Measurements from ENCODE around the gene KRT7. TPM values are rescaled to one million over a fixed set of nuclear protein-coding genes. Genes with fewer than 3 reads are reported as not detected.

KRT7 gene
- total and polyA plus RNA-seq, 4 donors, result 0.37 to 9.9 (median 7.0) TPM

GRCh38 chr12:52254180-52254964 is 21.3 kb downstream of the KRT7 start:
- no peaks in the 10 kb centered on the region for H3K9me3 ChIP-seq (ENCODE audit: control insufficient read depth in 4 of 4, low read length in 3 of 4)

GRCh38 chr12:52254965-52255751 is 22.1 kb downstream of the KRT7 start:
- H3K4me3 ChIP-seq (ENCODE audit: low read depth in 1 of 3, low read length in 3 of 3), result no peak overlapping the region
- H3K4me1 ChIP-seq (ENCODE audit: control insufficient read depth in 4 of 4, insufficient read depth in 4 of 4, low read length in 3 of 4), result peaks cover 0 to 5% (median 0%) of the 10 kb centered on the region in 4 donors
- DNase-seq (ENCODE audit: low spot score), result no peak
- H3K9me3 ChIP-seq (ENCODE audit: control insufficient read depth in 4 of 4, low read length in 3 of 4), result no peaks in the 10 kb centered on the region
- 78% methylated on average over 7 of the region's 7 CpGs for WGBS
- peaks cover 2 to 12% (median 7%) of the 10 kb centered on the region in 4 donors for H3K27me3 ChIP-seq (ENCODE audit: control insufficient read depth in 4 of 4, insufficient read depth in 4 of 4, low read length in 3 of 4)
- H3K9ac ChIP-seq (ENCODE audit: low read depth in 1 of 2, low read length in 2 of 2), result no peak overlapping the region
- TF ChIP-seq HNF4A (conservative IDR thresholded peaks at IDR 0.05) (no peak), GABPA (IDR thresholded peaks at IDR 0.05 in 1 of 2, conservative IDR thresholded peaks at IDR 0.05 in 1 of 2) (no peak), RXRA (IDR thresholded peaks at IDR 0.05) (no peak)
- H3K36me3 ChIP-seq (ENCODE audit: control insufficient read depth in 4 of 4, insufficient read depth in 3 of 4, low read depth in 1 of 4, low read length in 3 of 4), result no peaks in the 10 kb centered on the region
- H3K27ac ChIP-seq (ENCODE audit: low read depth in 1 of 2, low read length in 2 of 2), result no peak overlapping the region

More at GRCh38 chr12:52254180-52254964, 21.3 kb downstream of the KRT7 start:
- no peak for DNase-seq (ENCODE audit: low spot score)
- Histone ChIP-seq H3K36me3 (ENCODE audit: control insufficient read depth in 4 of 4, insufficient read depth in 3 of 4, low read depth in 1 of 4, low read length in 3 of 4) (no peaks in the 10 kb centered on the region), H3K4me3 (ENCODE audit: low read depth in 1 of 3, low read length in 3 of 3) (no peak overlapping the region), H3K4me1 (ENCODE audit: control insufficient read depth in 4 of 4, insufficient read depth in 4 of 4, low read length in 3 of 4) (peaks cover 0 to 5% (median 0%) of the 10 kb centered on the region in 4 donors), H3K27me3 (ENCODE audit: control insufficient read depth in 4 of 4, insufficient read depth in 4 of 4, low read length in 3 of 4) (peaks cover 2 to 16% (median 6%) of the 10 kb centered on the region in 4 donors), H3K27ac (ENCODE audit: low read depth in 1 of 2, low read length in 2 of 2) (no peak overlapping the region), H3K9ac (ENCODE audit: low read depth in 1 of 2, low read length in 2 of 2) (no peak overlapping the region)
- WGBS, result 88% methylated on average over 10 of the region's 10 CpGs
- TF ChIP-seq SP1 (IDR thresholded peaks at IDR 0.05) (no peak), ATF3 (IDR thresholded peaks at IDR 0.05) (no peak), JUND (IDR thresholded peaks at IDR 0.05) (no peak), FOXA2 (IDR thresholded peaks at IDR 0.05) (no peak), CTCF (IDR thresholded peaks at IDR 0.05; ENCODE audit: low read depth, low read length, missing input control) (no peak), HNF4A (conservative IDR thresholded peaks at IDR 0.05) (no peak), ZBTB33 (IDR thresholded peaks at IDR 0.05) (no peak)

GRCh38 chr12:52255926-52256583 is 23.0 kb downstream of the KRT7 start:
- H3K4me1 ChIP-seq (ENCODE audit: control insufficient read depth in 4 of 4, insufficient read depth in 4 of 4, low read length in 3 of 4), result peaks cover 0 to 5% (median 0%) of the 10 kb centered on the region in 4 donors
- TF ChIP-seq HNF4G (IDR thresholded peaks at IDR 0.05), result no peak
- TF ChIP-seq RAD21 (IDR thresholded peaks at IDR 0.05), result no peak
- TF ChIP-seq ATF3 (IDR thresholded peaks at IDR 0.05), result no peak
- no peak for TF ChIP-seq RXRA (IDR thresholded peaks at IDR 0.05)
- no peak for TF ChIP-seq SP1 (IDR thresholded peaks at IDR 0.05)
- TF ChIP-seq MAX (IDR thresholded peaks at IDR 0.05), result no peak
- no peak for TF ChIP-seq JUND (IDR thresholded peaks at IDR 0.05)
- no peak for TF ChIP-seq GABPA (IDR thresholded peaks at IDR 0.05 in 1 of 2, conservative IDR thresholded peaks at IDR 0.05 in 1 of 2)
- no peak for TF ChIP-seq TAF1 (conservative IDR thresholded peaks at IDR 0.05)
- TF ChIP-seq FOXA1 (IDR thresholded peaks at IDR 0.05), result no peak
- TF ChIP-seq REST (IDR thresholded peaks at IDR 0.05), result no peak
- no peaks in the 10 kb centered on the region for H3K9me3 ChIP-seq (ENCODE audit: control insufficient read depth in 4 of 4, low read length in 3 of 4)
- H3K27ac ChIP-seq (ENCODE audit: low read depth in 1 of 2, low read length in 2 of 2), result no peak overlapping the region
- peaks cover 2 to 12% (median 7%) of the 10 kb centered on the region in 4 donors for H3K27me3 ChIP-seq (ENCODE audit: control insufficient read depth in 4 of 4, insufficient read depth in 4 of 4, low read length in 3 of 4)
- H3K9ac ChIP-seq (ENCODE audit: low read depth in 1 of 2, low read length in 2 of 2), result no peak overlapping the region
- H3K4me3 ChIP-seq (ENCODE audit: low read depth in 1 of 3, low read length in 3 of 3), result no peak overlapping the region
- DNase-seq (ENCODE audit: low spot score), result no peak
- H3K36me3 ChIP-seq (ENCODE audit: control insufficient read depth in 4 of 4, insufficient read depth in 3 of 4, low read depth in 1 of 4, low read length in 3 of 4), result no peaks in the 10 kb centered on the region
- 89% methylated on average over 9 of the region's 9 CpGs for WGBS

Measured in liver (tissue), 9 donors.